GM19467 (cell line): Measurements from ENCODE around the gene KNTC1.
A peak's percentile ranks its signal among the peaks of the same experiment; 100 is the strongest.
"Not testable (repeated sequence)": the region's sequence is repeated elsewhere in the genome, so short reads cannot be mapped to it uniquely, and the experiment has no call there.

Experiments used
- ATAC-seq: cut with Tn5 transposase; IDR thresholded peaks from one replicate; pipeline ENCODE4 v1.9.1; 2021; ENCODE audit warnings: mild to moderate bottlenecking, moderate library complexity; ENCODE audit not compliant: unreplicated experiment

Gene KNTC1, protein sequence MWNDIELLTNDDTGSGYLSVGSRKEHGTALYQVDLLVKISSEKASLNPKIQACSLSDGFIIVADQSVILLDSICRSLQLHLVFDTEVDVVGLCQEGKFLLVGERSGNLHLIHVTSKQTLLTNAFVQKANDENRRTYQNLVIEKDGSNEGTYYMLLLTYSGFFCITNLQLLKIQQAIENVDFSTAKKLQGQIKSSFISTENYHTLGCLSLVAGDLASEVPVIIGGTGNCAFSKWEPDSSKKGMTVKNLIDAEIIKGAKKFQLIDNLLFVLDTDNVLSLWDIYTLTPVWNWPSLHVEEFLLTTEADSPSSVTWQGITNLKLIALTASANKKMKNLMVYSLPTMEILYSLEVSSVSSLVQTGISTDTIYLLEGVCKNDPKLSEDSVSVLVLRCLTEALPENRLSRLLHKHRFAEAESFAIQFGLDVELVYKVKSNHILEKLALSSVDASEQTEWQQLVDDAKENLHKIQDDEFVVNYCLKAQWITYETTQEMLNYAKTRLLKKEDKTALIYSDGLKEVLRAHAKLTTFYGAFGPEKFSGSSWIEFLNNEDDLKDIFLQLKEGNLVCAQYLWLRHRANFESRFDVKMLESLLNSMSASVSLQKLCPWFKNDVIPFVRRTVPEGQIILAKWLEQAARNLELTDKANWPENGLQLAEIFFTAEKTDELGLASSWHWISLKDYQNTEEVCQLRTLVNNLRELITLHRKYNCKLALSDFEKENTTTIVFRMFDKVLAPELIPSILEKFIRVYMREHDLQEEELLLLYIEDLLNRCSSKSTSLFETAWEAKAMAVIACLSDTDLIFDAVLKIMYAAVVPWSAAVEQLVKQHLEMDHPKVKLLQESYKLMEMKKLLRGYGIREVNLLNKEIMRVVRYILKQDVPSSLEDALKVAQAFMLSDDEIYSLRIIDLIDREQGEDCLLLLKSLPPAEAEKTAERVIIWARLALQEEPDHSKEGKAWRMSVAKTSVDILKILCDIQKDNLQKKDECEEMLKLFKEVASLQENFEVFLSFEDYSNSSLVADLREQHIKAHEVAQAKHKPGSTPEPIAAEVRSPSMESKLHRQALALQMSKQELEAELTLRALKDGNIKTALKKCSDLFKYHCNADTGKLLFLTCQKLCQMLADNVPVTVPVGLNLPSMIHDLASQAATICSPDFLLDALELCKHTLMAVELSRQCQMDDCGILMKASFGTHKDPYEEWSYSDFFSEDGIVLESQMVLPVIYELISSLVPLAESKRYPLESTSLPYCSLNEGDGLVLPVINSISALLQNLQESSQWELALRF (N-terminal part only)

GRCh38 chr12:122526683-122527477 is at the start of gene KNTC1, which contains the start of gene RSRC2:
Gene KNTC1, plus strand, starts transcription at chr12:122527249. Its CDS starts 2,815 bp downstream, at chr12:122530064.
Gene RSRC2, minus strand, starts transcription at chr12:122526936. Its CDS starts 83 bp downstream, at chr12:122526853.
- peak; percentile 87 for ATAC-seq

- ATAC-seq, result no peak
These were observed 46.3 kb upstream of the KNTC1 start for GRCh38 chr12:122480753-122481152.

- ATAC-seq, result no peak
These were observed 45.2 kb upstream of the KNTC1 start for GRCh38 chr12:122481861-122482260.

- no peak for ATAC-seq
These were observed 43.1 kb upstream of the KNTC1 start for GRCh38 chr12:122483969-122484368.

DNA sequence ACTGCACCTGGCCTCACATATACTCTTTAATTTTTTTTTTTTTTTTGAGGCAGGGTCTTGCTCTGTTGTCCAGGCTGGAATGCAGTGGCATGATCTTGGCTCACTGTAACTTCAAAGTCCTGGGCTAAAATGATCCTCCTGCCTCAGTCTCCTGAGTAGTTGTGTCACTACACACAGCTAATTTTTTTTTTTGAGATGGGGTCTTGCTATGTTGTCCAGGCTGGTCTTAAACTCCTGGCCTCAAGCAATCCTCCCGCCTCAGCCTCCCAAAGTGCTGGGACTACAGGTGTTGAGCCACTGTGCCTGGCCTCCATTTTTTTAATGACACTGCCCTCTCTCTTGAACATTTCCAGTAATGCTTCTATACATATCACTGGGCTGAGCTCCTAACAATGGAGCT is 42.7 kb upstream of the KNTC1 start:
- not testable (repeated sequence) for ATAC-seq

DNA sequence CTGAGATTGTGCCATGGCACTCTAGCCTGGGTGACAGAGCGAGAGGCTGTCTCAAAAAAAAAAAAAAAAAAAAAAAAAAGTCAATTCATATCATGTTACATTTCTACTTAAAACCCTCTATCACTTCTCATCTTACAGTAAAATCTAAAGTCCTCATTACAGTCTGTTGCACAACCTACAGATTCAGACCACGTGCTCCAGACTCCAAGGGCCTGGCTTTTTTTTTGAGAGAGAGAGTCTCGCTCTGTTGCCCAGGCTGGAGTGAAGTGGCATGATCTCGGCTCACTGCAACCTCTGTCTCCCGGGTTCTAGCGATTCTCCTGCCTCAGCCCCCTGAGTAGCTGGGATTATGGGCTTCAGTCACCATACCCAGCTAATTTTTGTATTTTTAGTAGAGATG is 40.7 kb upstream of the KNTC1 start:
- not testable (repeated sequence) for ATAC-seq

- no peak for ATAC-seq
These were observed 40.1 kb upstream of the KNTC1 start for GRCh38 chr12:122486805-122487426.

DNA sequence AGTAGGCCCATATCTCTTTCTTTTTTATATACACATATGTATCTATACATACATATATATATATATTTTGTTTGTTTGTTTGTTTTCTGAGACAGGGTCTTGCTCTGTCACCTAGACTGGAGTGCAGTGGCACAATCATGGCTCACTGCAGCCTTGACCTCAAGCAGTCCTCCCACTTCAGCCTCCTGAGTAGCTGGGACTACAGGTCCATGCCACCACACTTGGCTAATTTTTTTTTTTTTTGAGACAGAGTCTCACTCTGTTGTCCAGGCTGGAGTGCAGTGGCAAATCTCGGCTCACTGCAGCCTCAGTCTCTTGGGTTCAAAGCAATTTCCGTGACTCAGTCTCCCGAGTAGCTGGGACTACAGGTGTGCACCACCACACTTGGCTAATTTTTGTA is 39.2 kb upstream of the KNTC1 start:
- not testable (repeated sequence) for ATAC-seq

GRCh38 chr12:122489038-122489437 is 38.0 kb upstream of the KNTC1 start:
- no peak for ATAC-seq

GRCh38 chr12:122491991-122492390 is 35.1 kb upstream of the KNTC1 start:
- ATAC-seq, result no peak

DNA sequence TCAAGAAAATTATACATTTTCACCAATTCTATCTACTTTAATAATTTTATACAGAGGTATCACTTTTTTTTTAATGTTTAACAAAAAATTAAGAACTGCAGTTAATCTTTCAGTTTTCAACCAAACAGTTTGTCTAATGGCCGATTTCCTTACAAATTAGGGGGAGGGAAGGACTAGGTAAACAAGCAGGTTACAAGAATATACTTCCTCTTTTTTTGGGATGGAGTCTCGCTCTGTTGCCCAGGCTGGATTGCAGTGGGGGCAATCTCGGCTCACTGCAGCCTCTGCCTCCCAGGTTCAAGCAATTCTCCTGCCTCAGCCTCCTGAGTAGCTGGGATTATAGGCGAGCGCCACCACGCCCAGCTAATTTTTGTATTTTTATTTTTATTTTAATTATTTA is 33.8 kb upstream of the KNTC1 start:
- ATAC-seq, result not testable (repeated sequence)

DNA sequence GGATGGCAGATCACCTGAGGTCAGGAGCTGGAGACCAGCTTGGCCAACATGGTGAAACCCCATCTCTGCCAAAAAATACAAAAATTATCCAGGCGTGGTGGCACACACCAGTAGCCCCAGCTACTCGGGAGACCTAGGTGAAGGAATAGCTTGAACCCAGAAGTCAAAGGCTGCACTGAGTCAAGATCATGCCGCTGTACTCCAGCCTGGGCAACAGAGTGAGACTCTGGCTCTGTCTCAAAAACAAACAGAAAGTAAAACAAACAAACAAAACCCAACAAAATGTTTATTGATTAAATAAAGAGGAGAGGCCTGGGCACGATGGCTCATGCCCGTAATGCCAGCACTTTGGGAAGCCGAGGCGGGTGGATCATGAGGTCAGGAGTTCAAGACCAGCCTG is 31.8 kb upstream of the KNTC1 start:
- no peak for ATAC-seq

DNA sequence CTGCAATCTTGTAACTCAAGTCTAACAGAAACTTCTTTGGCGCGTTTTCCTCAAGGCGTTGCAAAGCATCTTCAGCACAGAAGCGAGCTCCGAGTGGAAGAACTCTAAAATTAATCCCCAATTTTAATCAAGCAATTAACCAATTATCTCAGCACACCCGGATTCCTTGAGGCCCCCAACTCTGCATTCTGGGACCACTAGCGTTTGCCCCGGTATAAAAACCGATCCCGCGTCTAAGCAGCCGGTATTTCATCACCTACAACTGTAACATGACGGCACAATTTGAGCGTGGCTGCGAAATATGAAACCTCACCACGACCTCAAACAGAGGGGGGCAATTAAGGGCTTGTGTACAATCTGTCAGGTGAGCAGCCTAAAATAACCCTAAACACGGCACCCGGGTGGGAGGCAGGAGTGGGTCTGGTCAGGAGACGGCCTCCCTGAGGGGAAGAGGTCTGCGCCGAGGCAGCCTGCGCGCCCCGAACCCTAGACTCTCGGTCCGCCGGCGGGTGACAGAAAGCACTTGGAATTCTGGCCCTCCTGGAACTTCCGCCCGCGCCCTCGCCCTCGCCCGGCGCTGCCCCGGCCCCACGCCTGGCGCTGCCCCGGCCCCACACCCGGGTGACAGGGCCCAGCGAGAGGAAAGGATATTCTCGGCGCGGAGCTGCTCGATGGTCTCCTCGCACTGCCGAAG is 26.9 kb upstream of the KNTC1 start:
- peak; percentile 6 for ATAC-seq

GRCh38 chr12:122500685-122501488 is 26.2 kb upstream of the KNTC1 start, which contains the start of gene ZCCHC8:
Gene ZCCHC8, minus strand, starts transcription at chr12:122500932. Its CDS starts 92 bp downstream, at chr12:122500840.
- ATAC-seq, result peak; percentile 83

- ATAC-seq, result no peak
These were observed 25.5 kb upstream of the KNTC1 start for GRCh38 chr12:122501489-122501989.

GRCh38 chr12:122503147-122503751 is 23.8 kb upstream of the KNTC1 start:
- ATAC-seq, result no peak

- no peak for ATAC-seq
These were observed 23.1 kb upstream of the KNTC1 start for GRCh38 chr12:122503783-122504590.
